Activated T-cell treated with anti-CD3 and anti-CD28 coated beads for 1 hour (primary cell): ENCODE measurements around the gene CUEDC1.
A peak's percentile ranks its signal among the peaks of the same experiment; 100 is the strongest.
"Not testable (repeated sequence)": the region's sequence is repeated elsewhere in the genome, so short reads cannot be mapped to it uniquely, and the experiment has no call there.

Experiments used
- DNase-seq: peaks from one replicate; pipeline ENCODE4 v3.0.0-alpha.2; 2020; ENCODE audit warnings: low read depth

The CUEDC1 gene

GRCh38 chr17:57939797-57940196 is 15.4 kb downstream of the CUEDC1 start:
- DNase-seq, result no peak

- DNase-seq, result no peak
These were observed 17.1 kb downstream of the CUEDC1 start for GRCh38 chr17:57938061-57938502.

GRCh38 chr17:57937492-57937891 is 17.7 kb downstream of the CUEDC1 start:
- no peak for DNase-seq

GRCh38 chr17:57935833-57936807 is 19.1 kb downstream of the CUEDC1 start:
- DNase-seq, result no peak

- no peak for DNase-seq
These were observed 23.6 kb downstream of the CUEDC1 start for GRCh38 chr17:57931488-57932137.

- no peak for DNase-seq
These were observed 25.0 kb downstream of the CUEDC1 start for GRCh38 chr17:57930239-57930638.

GRCh38 chr17:57929386-57929785 is 25.8 kb downstream of the CUEDC1 start:
- no peak for DNase-seq

GRCh38 chr17:57928928-57929327 is 26.3 kb downstream of the CUEDC1 start:
- no peak for DNase-seq

GRCh38 chr17:57927048-57927723 is 28.0 kb downstream of the CUEDC1 start:
- no peak for DNase-seq

GRCh38 chr17:57926723-57927047 is 28.5 kb downstream of the CUEDC1 start:
- DNase-seq, result no peak

GRCh38 chr17:57925361-57925990 is 29.7 kb downstream of the CUEDC1 start:
- no peak for DNase-seq

GRCh38 chr17:57924677-57925076 is 30.5 kb downstream of the CUEDC1 start:
- no peak for DNase-seq

GRCh38 chr17:57923182-57923872 is 31.9 kb downstream of the CUEDC1 start:
- no peak for DNase-seq

- not testable (repeated sequence) for DNase-seq
These were observed 32.5 kb downstream of the CUEDC1 start for GRCh38 chr17:57922745-57923144.

- DNase-seq, result no peak
These were observed 34.1 kb downstream of the CUEDC1 start for GRCh38 chr17:57920916-57921703.

GRCh38 chr17:57919918-57920317 is 35.3 kb downstream of the CUEDC1 start:
- no peak for DNase-seq

GRCh38 chr17:57918017-57918895 is 37.0 kb downstream of the CUEDC1 start:
- no peak for DNase-seq

- peak; percentile 17 for DNase-seq
These were observed 38.0 kb downstream of the CUEDC1 start for GRCh38 chr17:57916925-57917858.
